ENCODE results near the gene COX7A2L.
"Not testable (repeated sequence)": the region's sequence is repeated elsewhere in the genome, so short reads cannot be mapped to it uniquely, and the experiment has no call there.

- TF ChIP-seq CTCF (IDR thresholded peaks at IDR 0.05); ZFX (IDR thresholded peaks at IDR 0.05; ENCODE audit: borderline replicate concordance): not testable (repeated sequence)
Measured at GRCh38 chr2:42346856-42347255, 14.2 kb downstream of the COX7A2L start.
